ENCODE results near the gene GPR39. TPM values are rescaled to one million over a fixed set of nuclear protein-coding genes. Genes with fewer than 3 reads are reported as not detected.

The GPR39 gene
- total RNA-seq, 4 donors from 2014 or later = 0.21 to 1.8 (median 0.22) TPM; not detected in 1

GRCh38 chr2:132549935-132550670 is 133.5 kb downstream of the GPR39 start:
- H3K4me3 ChIP-seq = no peak overlapping the region
- WGBS, 2 donors = 54 to 58% methylated on average over 11 of the region's 11 CpGs
- H3K27ac ChIP-seq = no peak overlapping the region
- DNase-seq (ENCODE audit: low spot score in 2 of 2) = no peak
- H3K27me3 ChIP-seq = no peaks in the 10 kb centered on the region
- peaks cover 0 to 3% (median 0%) of the 10 kb centered on the region in 4 donors for H3K9me3 ChIP-seq
- TF ChIP-seq CTCF (IDR thresholded peaks at IDR 0.05) (no peak), POLR2A (IDR thresholded peaks at IDR 0.05) (no peak), EP300 (IDR thresholded peaks at IDR 0.05) (no peak)
- no peaks in the 10 kb centered on the region for H3K4me1 ChIP-seq
- H3K36me3 ChIP-seq = no peaks in the 10 kb centered on the region

GRCh38 chr2:132550946-132551345 is 134.3 kb downstream of the GPR39 start:
- Histone ChIP-seq H3K9me3 (peaks cover 0 to 3% (median 0%) of the 10 kb centered on the region in 4 donors), H3K4me3 (no peak overlapping the region), H3K27me3 (no peaks in the 10 kb centered on the region), H3K4me1 (no peaks in the 10 kb centered on the region), H3K36me3 (no peaks in the 10 kb centered on the region), H3K27ac (no peak overlapping the region)
- no peak for DNase-seq (ENCODE audit: low spot score in 2 of 2)
- TF ChIP-seq CTCF (IDR thresholded peaks at IDR 0.05) (no peak), POLR2A (IDR thresholded peaks at IDR 0.05) (no peak), EP300 (IDR thresholded peaks at IDR 0.05) (no peak)
- 40 to 59% methylated on average over 2 of the region's 2 CpGs for WGBS, 2 donors

GRCh38 chr2:132557694-132558093 is 141.1 kb downstream of the GPR39 start:
- WGBS, 2 donors = 75% methylated on average over 9 of the region's 9 CpGs
- Histone ChIP-seq H3K9me3 (no peaks in the 10 kb centered on the region), H3K4me3 (no peak overlapping the region), H3K36me3 (no peaks in the 10 kb centered on the region), H3K4me1 (no peaks in the 10 kb centered on the region), H3K27me3 (no peaks in the 10 kb centered on the region), H3K27ac (no peak overlapping the region)
- DNase-seq (ENCODE audit: low spot score in 2 of 2) = no peak
- TF ChIP-seq EP300 (IDR thresholded peaks at IDR 0.05) (no peak), POLR2A (IDR thresholded peaks at IDR 0.05) (no peak), CTCF (IDR thresholded peaks at IDR 0.05) (no peak)

GRCh38 chr2:132559326-132559725 is 142.7 kb downstream of the GPR39 start:
- Histone ChIP-seq H3K9me3 (no peaks in the 10 kb centered on the region), H3K4me3 (no peak overlapping the region), H3K36me3 (no peaks in the 10 kb centered on the region), H3K27me3 (no peaks in the 10 kb centered on the region), H3K4me1 (no peaks in the 10 kb centered on the region), H3K27ac (no peak overlapping the region)
- no peak for DNase-seq (ENCODE audit: low spot score in 2 of 2)
- TF ChIP-seq EP300 (IDR thresholded peaks at IDR 0.05) (no peak), POLR2A (IDR thresholded peaks at IDR 0.05) (no peak), CTCF (IDR thresholded peaks at IDR 0.05) (no peak)
- 80 to 87% methylated on average over 12 of the region's 12 CpGs for WGBS, 2 donors

- no peaks in the 10 kb centered on the region for H3K4me1 ChIP-seq
- H3K27me3 ChIP-seq = no peaks in the 10 kb centered on the region
- TF ChIP-seq POLR2A (IDR thresholded peaks at IDR 0.05) (no peak), CTCF (IDR thresholded peaks at IDR 0.05) (no peak), EP300 (IDR thresholded peaks at IDR 0.05) (no peak)
- H3K4me3 ChIP-seq = no peak overlapping the region
- no peak overlapping the region for H3K27ac ChIP-seq
- 90 to 93% methylated on average over 2 of the region's 2 CpGs for WGBS, 2 donors
- no peaks in the 10 kb centered on the region for H3K36me3 ChIP-seq
- no peak for DNase-seq (ENCODE audit: low spot score in 2 of 2)
- H3K9me3 ChIP-seq = no peaks in the 10 kb centered on the region
These were observed 143.3 kb downstream of the GPR39 start for GRCh38 chr2:132559921-132560320.

All from tibial nerve (tissue), 4 donors.